C4-2B (cell line): ENCODE measurements around the gene TRIM43.
"Not testable (repeated sequence)": the region's sequence is repeated elsewhere in the genome, so short reads cannot be mapped to it uniquely, and the experiment has no call there.

Source experiments
- ZFX ChIP-seq: fragments of 450-650 bp; IDR thresholded peaks from 2 replicates; pipeline ENCODE4 v1.6.1; 2017
- TF ChIP-seq, protein P1 (sequence below): fragments of 450-650 bp; conservative IDR thresholded peaks from 2 replicates; pipeline ENCODE4 v1.5.1; 2017; ENCODE audit warnings: mild to moderate bottlenecking

DNA sequence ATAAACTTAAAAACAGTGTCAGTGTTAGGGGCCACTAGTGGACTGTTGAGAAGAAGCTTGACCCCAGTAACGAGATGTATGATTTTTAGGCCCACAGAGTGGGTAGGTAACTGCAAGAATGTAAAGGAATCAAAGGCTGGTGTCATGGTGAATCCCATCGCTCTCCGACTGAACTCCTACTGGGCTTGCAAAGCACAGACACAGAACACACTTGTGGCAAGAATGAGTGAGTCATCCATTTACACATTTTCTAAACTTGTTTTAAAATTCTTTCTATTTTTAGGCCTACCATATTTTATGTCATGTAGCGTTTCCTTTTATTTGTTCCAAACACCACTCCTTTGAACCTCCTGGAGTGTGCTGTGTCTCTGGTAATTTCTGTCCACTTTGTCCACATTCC is 51.1 kb downstream of the TRIM43 start:
- TF ChIP-seq, protein P1, sequence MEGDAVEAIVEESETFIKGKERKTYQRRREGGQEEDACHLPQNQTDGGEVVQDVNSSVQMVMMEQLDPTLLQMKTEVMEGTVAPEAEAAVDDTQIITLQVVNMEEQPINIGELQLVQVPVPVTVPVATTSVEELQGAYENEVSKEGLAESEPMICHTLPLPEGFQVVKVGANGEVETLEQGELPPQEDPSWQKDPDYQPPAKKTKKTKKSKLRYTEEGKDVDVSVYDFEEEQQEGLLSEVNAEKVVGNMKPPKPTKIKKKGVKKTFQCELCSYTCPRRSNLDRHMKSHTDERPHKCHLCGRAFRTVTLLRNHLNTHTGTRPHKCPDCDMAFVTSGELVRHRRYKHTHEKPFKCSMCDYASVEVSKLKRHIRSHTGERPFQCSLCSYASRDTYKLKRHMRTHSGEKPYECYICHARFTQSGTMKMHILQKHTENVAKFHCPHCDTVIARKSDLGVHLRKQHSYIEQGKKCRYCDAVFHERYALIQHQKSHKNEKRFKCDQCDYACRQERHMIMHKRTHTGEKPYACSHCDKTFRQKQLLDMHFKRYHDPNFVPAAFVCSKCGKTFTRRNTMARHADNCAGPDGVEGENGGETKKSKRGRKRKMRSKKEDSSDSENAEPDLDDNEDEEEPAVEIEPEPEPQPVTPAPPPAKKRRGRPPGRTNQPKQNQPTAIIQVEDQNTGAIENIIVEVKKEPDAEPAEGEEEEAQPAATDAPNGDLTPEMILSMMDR, result not testable (repeated sequence)
- not testable (repeated sequence) for TF ChIP-seq ZFX
